ENCODE data around the gene PDGFD.

PDGFD gene

DNA sequence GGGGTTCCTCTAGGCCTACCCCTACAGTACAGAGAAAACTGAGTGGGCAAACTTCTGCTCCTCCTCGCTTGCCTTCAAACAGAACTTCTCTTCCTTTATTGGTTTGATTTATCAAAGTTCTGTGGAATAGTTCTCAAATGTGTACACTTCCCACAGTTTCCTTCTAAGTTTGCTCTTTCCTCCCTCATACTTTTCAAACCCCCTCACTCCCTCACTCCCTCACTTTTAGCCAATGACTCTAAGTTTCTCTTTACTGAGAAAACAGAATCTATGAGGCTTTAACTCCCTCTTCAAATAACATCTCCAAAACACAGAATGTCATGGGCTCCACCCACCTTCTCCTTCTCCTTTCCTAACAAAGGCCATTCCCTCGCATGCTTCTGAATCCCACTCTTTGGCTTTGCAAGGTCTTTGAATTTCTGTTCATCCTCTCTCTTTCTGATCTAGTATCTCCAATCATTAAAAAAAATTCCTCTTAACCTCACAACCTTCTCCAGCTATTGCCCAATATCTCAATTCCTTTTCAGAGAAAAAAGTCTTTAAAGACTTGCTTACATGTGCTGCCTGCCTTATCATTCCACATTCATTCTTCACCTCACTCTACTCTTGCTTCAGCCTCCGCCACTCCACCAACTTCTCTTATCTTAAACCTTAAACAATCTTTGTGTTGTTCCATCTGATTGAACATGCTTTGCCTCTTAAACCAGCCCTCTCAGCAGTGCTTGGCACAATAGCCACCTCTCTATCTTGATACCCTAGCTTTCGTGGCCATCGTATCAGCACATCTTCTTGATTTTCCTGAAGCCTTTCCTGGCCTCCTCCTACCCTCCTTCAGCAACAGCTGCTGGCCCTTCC lies 70.3 kb downstream of the PDGFD start:
- no peak for DNase-seq (ENCODE audit: low read depth, low spot score)

DNA sequence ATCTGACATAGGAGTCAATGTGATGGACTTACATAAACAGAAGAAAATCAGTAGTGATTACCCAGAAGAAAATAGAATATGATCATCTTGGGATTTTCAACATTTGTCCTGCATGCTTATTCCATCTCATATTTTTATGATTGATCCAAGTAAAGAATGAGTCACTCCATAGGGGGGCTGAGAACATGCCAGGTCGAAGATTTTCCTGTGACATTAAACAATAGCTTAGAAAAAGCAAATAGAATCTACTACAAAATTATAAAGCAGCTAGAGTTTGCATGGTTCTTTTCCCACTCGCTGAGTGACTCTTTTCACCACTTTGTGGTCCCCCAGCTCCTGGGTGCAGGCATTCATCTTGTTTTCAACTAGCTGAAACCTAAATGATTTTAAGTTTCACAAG lies 71.2 kb downstream of the PDGFD start:
- DNase-seq (ENCODE audit: low read depth, low spot score), result no peak

DNA sequence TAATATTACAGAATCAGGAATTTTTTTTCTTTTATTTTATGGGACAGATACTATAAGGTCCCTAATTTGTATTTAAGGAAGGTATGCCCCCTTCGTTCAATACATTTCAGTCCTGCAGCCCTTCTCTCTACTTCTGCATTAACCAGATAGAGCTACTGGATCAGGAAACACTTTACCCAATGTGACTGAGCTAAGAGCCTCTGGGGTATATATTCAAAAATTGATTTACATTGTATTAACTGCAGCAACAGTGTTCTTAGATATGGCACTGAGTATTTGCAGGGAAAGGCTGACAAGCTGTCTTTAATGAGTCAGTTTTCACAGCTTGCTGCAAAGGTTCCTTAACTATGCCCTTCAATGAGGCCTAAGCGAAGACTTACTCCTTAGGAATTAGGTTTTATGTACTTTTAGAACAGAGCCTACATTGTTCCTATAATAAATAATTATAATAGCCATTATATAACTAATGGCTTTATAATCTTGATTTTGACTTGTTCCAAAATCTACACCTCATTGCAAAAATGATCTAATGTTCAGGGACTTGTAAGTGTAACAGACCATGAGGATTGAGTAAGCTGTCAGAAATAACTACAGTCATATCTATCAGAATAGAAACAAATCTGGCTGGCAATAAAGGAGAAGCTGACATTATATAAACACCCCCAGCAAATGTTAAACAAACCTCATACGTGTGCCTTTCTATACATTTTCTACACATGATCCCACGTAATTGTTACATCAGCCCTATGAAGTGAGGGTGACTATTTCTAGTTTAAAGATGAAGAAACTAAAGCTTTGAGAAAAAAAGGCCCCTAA lies 72.5 kb downstream of the PDGFD start:
- no peak for DNase-seq (ENCODE audit: low read depth, low spot score)

DNA sequence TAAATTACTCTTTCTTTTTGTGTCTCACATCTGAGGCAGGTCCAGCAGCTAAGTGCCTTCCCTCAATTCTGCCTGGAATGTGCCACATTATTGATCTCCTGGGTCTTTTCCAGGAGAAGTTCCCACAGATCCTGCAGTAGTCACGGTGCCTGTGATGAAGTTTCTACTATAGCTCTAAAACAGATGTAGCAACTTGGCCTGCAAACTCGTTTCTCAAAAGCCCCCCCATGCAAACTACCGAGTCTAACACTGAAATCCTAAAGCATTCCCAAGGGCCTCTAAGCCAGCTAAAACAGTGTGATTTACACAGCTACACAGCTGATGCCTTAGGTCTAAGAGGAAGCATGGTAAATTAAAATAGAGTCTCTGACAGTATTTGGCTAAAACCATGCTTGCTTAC lies 73.2 kb downstream of the PDGFD start:
- no peak for DNase-seq (ENCODE audit: low read depth, low spot score)

- DNase-seq (ENCODE audit: low read depth, low spot score), result no peak
These were observed 74.5 kb downstream of the PDGFD start for GRCh38 chr11:104089481-104089880.

DNA sequence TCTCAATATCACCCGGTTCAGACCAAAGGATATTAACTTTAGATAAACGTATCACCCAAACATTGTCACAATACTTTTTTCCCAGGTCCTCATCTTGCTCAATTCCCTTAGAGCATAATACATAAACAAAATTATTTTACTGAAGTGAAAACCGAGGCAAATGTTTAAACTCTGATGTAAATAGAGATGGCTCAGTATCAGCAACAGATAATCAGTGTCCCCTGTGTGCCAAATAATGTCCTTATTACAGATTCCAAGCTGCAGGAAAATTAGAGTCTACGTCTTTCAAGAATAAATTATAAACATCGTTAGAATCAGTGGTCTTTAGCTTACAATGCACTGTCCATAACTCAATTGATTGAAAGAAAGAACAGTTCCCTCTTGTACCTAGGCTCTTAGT lies 77.3 kb downstream of the PDGFD start:
- DNase-seq (ENCODE audit: low read depth, low spot score), result no peak

- no peak for DNase-seq (ENCODE audit: low read depth, low spot score)
These were observed 85.0 kb downstream of the PDGFD start for GRCh38 chr11:104078995-104079394.

GRCh38 chr11:104078245-104078644 lies 85.7 kb downstream of the PDGFD start:
- no peak for DNase-seq (ENCODE audit: low read depth, low spot score)

DNA sequence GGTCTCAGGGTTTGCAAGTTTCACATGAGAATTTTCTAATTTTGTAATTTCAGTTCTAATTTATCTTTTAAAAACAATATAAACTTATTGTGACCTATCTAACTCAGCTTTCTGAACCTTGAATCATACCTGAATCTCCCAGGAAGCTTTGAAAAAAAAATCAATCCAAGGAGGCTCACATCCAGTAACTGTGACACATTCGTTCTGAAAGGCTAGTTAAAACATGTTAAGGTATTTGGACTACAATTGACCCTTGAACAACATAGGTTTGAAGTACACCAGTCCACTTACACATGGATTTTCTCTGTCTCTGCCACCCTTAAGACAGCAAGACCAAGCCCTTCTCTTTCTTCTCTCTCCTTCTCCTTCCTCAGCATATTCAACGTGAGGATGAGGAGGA lies 87.5 kb downstream of the PDGFD start:
- DNase-seq (ENCODE audit: low read depth, low spot score), result no peak

DNA sequence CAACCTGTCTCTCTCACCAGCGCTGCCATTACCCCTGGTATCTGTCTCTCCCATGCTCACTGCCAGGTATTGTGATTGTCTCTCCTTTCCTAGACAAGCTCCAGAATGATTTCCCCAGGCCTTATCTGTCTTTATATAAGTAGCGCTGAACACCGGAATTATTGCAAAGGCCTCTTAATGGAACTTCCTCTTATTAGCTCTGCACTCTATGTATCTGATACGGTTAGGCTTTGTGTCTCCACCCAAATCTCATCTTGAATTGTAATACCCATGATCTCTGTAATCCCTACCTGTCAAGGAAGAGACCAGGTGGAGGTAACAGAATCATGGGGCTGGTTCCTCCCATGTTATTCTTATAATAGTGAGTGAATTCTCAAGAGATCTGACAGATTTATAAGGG lies 88.2 kb downstream of the PDGFD start:
- no peak for DNase-seq (ENCODE audit: low read depth, low spot score)

DNA sequence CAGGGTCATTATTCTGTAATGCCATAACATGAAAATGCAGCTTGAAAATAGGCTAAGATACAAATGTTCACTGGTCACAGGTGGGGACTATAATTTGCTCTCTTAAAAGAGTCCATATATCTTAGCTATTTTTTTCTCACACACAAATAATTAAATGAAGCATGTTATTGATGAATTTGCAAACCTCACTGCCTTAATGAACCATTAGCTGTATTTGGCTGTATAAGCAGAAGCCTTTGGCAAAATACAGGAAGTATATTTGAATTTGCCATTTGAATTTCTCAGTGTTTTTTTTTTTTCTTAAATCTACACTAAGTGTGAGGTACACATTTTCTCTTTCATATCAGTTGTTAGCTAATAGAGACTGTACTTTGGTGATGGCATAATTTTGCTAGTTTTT lies 88.9 kb downstream of the PDGFD start:
- no peak for DNase-seq (ENCODE audit: low read depth, low spot score)

GRCh38 chr11:104073950-104074705 lies 89.8 kb downstream of the PDGFD start:
- no peak for DNase-seq (ENCODE audit: low read depth, low spot score)

DNA sequence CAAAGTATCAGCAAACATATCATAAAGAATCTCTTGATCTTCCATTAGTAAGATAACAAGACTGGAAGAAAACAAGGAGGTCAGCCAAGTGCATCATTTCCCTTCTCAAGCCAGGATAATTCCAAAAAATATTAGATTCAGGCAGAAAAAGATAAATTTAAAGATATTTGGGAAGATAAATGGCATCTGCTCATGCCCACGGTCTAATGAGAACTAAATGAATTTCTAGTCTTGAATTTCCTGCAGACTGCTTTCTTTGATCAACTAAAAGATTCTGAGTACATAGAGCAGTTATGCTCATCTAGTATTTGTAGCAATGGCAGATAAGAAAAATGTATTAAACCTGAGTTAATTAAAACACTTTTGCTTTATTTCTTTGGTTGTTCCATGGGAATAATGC lies 96.4 kb downstream of the PDGFD start:
- DNase-seq (ENCODE audit: low read depth, low spot score), result no peak

- DNase-seq (ENCODE audit: low read depth, low spot score), result no peak
These were observed 99.8 kb downstream of the PDGFD start for GRCh38 chr11:104064034-104064630.

GRCh38 chr11:104061853-104062521 lies 102.0 kb downstream of the PDGFD start:
- no peak for DNase-seq (ENCODE audit: low read depth, low spot score)

DNA sequence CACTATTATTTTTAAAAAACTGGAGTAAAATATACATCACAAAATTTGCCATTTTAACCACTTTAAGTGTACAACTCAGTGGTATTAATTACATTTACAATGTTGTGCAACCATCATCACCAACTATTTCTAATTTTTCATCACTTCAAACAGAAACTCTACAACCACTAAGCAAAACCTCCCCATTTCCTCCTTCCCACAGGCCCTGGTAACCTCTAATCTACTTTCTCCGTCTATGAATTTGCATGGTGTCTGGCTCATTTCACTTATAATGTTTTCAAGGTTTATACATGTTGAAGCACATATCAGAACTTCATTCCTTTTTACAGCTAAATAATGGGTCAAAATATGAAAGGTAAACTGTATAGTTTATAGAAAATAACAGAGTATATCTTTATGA lies 103.1 kb downstream of the PDGFD start:
- DNase-seq (ENCODE audit: low read depth, low spot score), result no peak

DNA sequence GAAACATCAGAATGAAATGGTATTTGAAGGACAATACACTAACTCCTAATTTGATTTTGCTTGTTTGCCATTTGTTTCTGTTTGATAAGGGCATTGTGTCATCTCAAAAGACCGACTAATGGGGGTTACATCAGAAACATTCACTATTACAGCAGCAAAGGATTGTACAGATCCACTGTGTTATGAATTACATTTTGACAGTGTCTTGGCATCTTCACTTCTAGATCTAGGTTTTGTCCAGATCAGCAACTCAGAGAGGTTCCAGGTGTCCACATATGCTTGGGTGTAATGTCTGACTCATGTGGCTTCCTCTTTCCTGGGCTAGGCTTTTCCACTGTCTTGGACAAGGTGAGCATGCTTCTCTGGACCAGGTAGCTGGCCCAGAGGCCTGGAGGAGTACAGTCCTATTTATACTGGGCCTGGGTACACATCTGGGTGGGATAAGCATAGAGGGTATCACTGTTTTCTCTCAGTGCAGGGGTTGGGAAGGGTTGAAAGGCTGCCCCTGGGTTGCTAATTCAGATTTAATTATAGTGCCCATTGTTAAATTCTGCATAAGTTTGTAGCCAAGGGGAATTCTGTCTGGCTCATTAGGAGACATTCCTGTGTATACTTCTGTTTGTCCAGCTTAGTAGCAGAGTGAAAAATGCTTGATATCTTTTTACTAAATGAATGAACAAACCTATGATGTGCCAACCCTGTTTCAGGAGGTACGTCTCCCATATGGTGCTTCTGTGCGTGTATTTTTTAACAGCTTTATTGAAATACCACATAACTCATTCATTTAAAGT lies 103.7 kb downstream of the PDGFD start:
- DNase-seq (ENCODE audit: low read depth, low spot score), result no peak

GRCh38 chr11:104058680-104059079 lies 105.3 kb downstream of the PDGFD start:
- DNase-seq (ENCODE audit: low read depth, low spot score), result no peak

- DNase-seq (ENCODE audit: low read depth, low spot score), result no peak
These were observed 106.0 kb downstream of the PDGFD start for GRCh38 chr11:104057908-104058307.

- DNase-seq (ENCODE audit: low read depth, low spot score), result no peak
These were observed 108.4 kb downstream of the PDGFD start for GRCh38 chr11:104055596-104055995.
